Caco-2 (cell line): ENCODE measurements around the gene PDE6G. TPM values are rescaled to one million over a fixed set of nuclear protein-coding genes. Genes with fewer than 3 reads are reported as not detected.
A peak's percentile ranks its signal among the peaks of the same experiment; 100 is the strongest.

Experiments used
- BruUV-seq: library from RNA; stranded (reverse); fragments of 400-500 nt; replicated peaks from 2 replicates; lab custom pipeline; 2021; lab: Mats Ljungman, UMichigan
- CTCF ChIA-PET: fragments of 300-600 bp; sonication (Branson Sonifier 250); formaldehyde crosslinking; loops from one replicate; lab custom pipeline; 2022; ENCODE audit warnings: antibody characterized with exemption; lab: Charles Lee
- POLR2A ChIA-PET: fragments of 300-600 bp; sonication (Branson Sonifier 250); formaldehyde crosslinking; loops from one replicate; lab custom pipeline; 2022; ENCODE audit warnings: antibody characterized with exemption; lab: Charles Lee
- DNase-seq, 2 experiments: peaks; one replicate each; pipeline versions ENCODE4 v3.0.0 to v3.0.0-alpha.2; 2020 to 2022
- H3K27me3 ChIP-seq: replicated peaks from 2 replicates; pipeline ENCODE4 v1.6.0; 2011; ENCODE audit warnings: low read length; ENCODE audit not compliant: control insufficient read depth, insufficient read depth
- H3K36me3 ChIP-seq: 2 replicates; pipeline ENCODE4 v1.5.1; 2011; ENCODE audit warnings: low read length; ENCODE audit not compliant: control insufficient read depth, insufficient read depth
- H3K4me1 ChIP-seq: fragments of 250-450 bp; sonication (Bioruptor Pico); 2 replicates; pipeline ENCODE4 v1.5.1; 2020; ENCODE audit warnings: mild to moderate bottlenecking
- H3K4me3 ChIP-seq: 2 replicates; pipeline ENCODE4 v1.5.1; 2011; ENCODE audit warnings: low read depth, mild to moderate bottlenecking, control low read depth, low read length
- H3K9me3 ChIP-seq: fragments of 250-450 bp; sonication (Bioruptor Pico); 2 replicates; pipeline ENCODE4 v1.5.1; 2020; ENCODE audit warnings: mild to moderate bottlenecking, moderate library complexity
- H3K27ac Mint-ChIP-seq: one replicate; pipeline ENCODE4 v1.8.0; 2022; ENCODE audit warnings: mixed read lengths; ENCODE audit not compliant: unreplicated experiment
- H3K27me3 Mint-ChIP-seq: one replicate; pipeline ENCODE4 v1.8.0; 2022; ENCODE audit warnings: mixed read lengths; ENCODE audit not compliant: insufficient read depth, unreplicated experiment
- H3K36me3 Mint-ChIP-seq: one replicate; pipeline ENCODE4 v1.8.0; 2022; ENCODE audit warnings: mild to moderate bottlenecking, mixed read lengths; ENCODE audit not compliant: insufficient read depth, unreplicated experiment
- H3K4me1 Mint-ChIP-seq: one replicate; pipeline ENCODE4 v1.8.0; 2022; ENCODE audit warnings: low read depth, mixed read lengths; ENCODE audit not compliant: unreplicated experiment
- H3K4me3 Mint-ChIP-seq: one replicate; pipeline ENCODE4 v1.8.0; 2022; ENCODE audit warnings: mild to moderate bottlenecking, moderate library complexity, mixed read lengths; ENCODE audit not compliant: unreplicated experiment
- H3K9me3 Mint-ChIP-seq: one replicate; pipeline ENCODE4 v1.8.0; 2022; ENCODE audit warnings: mixed read lengths; ENCODE audit not compliant: unreplicated experiment
- CTCF ChIP-seq, 2 experiments: fragments of 200-600 bp in 1 of 2; IDR thresholded peaks; 1 replicate in 1 of 2; 2 replicates in 1 of 2; pipeline versions ENCODE4 v1.5.1 to v1.8.0; 2011 to 2022; ENCODE audit warnings: antibody characterized with exemption in 1 of 2, control low read depth in 1 of 2, inconsistent platforms in 1 of 2, low read depth in 1 of 2, low read length in 1 of 2, mild to moderate bottlenecking in 1 of 2, moderate library complexity in 1 of 2; ENCODE audit not compliant: insufficient read depth in 1 of 2, severe bottlenecking in 1 of 2, unreplicated experiment in 1 of 2
- intact Hi-C: fragments of 100-400 bp; cut with micrococcal nuclease; formaldehyde crosslinking; loops from one replicate; pipeline ENCODE4 v1.10.0; 2022; ENCODE audit not compliant: unreplicated experiment
- total RNA-seq: library from RNA; stranded (reverse); gene quantifications from 2 replicates; pipeline ENCODE4 v1.2.3, GENCODE V29; 2022

The PDE6G gene
- total RNA-seq, 1 experiment from 2014 or later, result not detected

GRCh38 chr17:81703747-81704654 lies 47.7 kb upstream of the PDE6G start:
- TSS peak; percentile 25 for BruUV-seq
- Mint-ChIP-seq H3K27me3 (no peaks in the 10 kb centered on the region), H3K27ac (no peak overlapping the region), H3K4me3 (peak overlapping the region; percentile 93), H3K9me3 (no peaks in the 10 kb centered on the region), H3K36me3 (peaks cover 96% of the 10 kb centered on the region), H3K4me1 (peaks cover 23% of the 10 kb centered on the region)
- no peak for DNase-seq
- Histone ChIP-seq H3K4me1 (peaks cover 18% of the 10 kb centered on the region), H3K4me3 (peak overlapping the region; percentile 86), H3K9me3 (no peaks in the 10 kb centered on the region), H3K36me3 (peaks cover 8% of the 10 kb centered on the region), H3K27me3 (no peaks in the 10 kb centered on the region)
- intact Hi-C loops, result loop anchor here (1.0 kb wide), 2 partner anchors 7 to 21 kb away; partner anchors contain the start of gene ARL16
- TF ChIP-seq CTCF (IDR thresholded peaks at IDR 0.05; ENCODE audit: insufficient read depth in 1 of 2, low read depth in 1 of 2, low read length in 1 of 2, severe bottlenecking in 1 of 2, unreplicated experiment in 1 of 2), result no peak
- ChIA-PET POLR2A (interaction anchor here (0.7 to 3.0 kb wide), 4 partner anchors 10 to 129 kb away, joined by 4 to 45 read pairs (median 4); partner anchors contain the start of genes ARL16, HGS and MCRIP1), CTCF (interaction anchor here (1.0 kb wide), 1 partner anchor 8 kb away, joined by 3 read pairs; the partner anchor contains the start of gene SLC25A10)

GRCh38 chr17:81702934-81703746 lies 46.8 kb upstream of the PDE6G start, which contains the start of gene MRPL12:
TSS of gene MRPL12 (plus strand) at chr17:81703367. CDS start at chr17:81703502, 135 bp downstream.
- ChIA-PET POLR2A (interaction anchor here (0.7 to 3.0 kb wide), 6 partner anchors 9 to 130 kb away, joined by 4 to 45 read pairs (median 5); partner anchors contain the start of genes ARL16, HGS, MCRIP1 and SLC25A10), CTCF (interaction anchor here (0.6 to 1.5 kb wide), 4 partner anchors 9 to 102 kb away, joined by 3 to 11 read pairs (median 5); partner anchors contain the start of gene SLC25A10)
- Histone ChIP-seq H3K4me3 (peak within 1 kb of the TSS; percentile 86), H3K27me3 (no peaks in the 10 kb centered on the region), H3K9me3 (no peaks in the 10 kb centered on the region), H3K36me3 (peaks cover 10% of the 10 kb centered on the region), H3K4me1 (peaks cover 18% of the 10 kb centered on the region)
- H3K36me3 Mint-ChIP-seq, result peaks cover 97% of the 10 kb centered on the region
- peak within 1 kb of the TSS; percentile 98 for H3K27ac Mint-ChIP-seq
- peak; percentile 28 to 33 for TF ChIP-seq CTCF (IDR thresholded peaks at IDR 0.05; ENCODE audit: insufficient read depth in 1 of 2, low read depth in 1 of 2, low read length in 1 of 2, severe bottlenecking in 1 of 2, unreplicated experiment in 1 of 2)
- no peaks in the 10 kb centered on the region for H3K9me3 Mint-ChIP-seq
- intact Hi-C loops, result loop anchor here (1.0 kb wide), 2 partner anchors 8 to 20 kb away; partner anchors contain the start of gene ARL16
- no TSS peak for BruUV-seq
- peak; percentile 93 to 95 for DNase-seq
- H3K27me3 Mint-ChIP-seq, result no peaks in the 10 kb centered on the region
- peak within 1 kb of the TSS; percentile 93 for H3K4me3 Mint-ChIP-seq
- peaks cover 23% of the 10 kb centered on the region for H3K4me1 Mint-ChIP-seq
